ENCODE results near the gene TNS2.

TNS2 gene

GRCh38 chr12:53044896-53045695 is 4.8 kb upstream of the TNS2 start:
- DNase-seq = no peak

GRCh38 chr12:53045696-53046045 is 4.2 kb upstream of the TNS2 start:
- no peak for DNase-seq

- DNase-seq = peak; percentile 89
Measured at GRCh38 chr12:53046655-53047220, 3.1 kb upstream of the TNS2 start.

- DNase-seq = peak; percentile 89
Measured at GRCh38 chr12:53047221-53048032, 2.4 kb upstream of the TNS2 start.

- DNase-seq = no peak
Measured at GRCh38 chr12:53048033-53048779, 1.7 kb upstream of the TNS2 start.

GRCh38 chr12:53048780-53049401 is 974 bp upstream of the TNS2 start:
- no peak for DNase-seq

- DNase-seq = no peak
Measured at GRCh38 chr12:53050426-53051057, 677 bp downstream of the TNS2 start.

GRCh38 chr12:53051058-53051880 is 1.4 kb downstream of the TNS2 start:
- DNase-seq = no peak

GRCh38 chr12:53051881-53052412 is 2.1 kb downstream of the TNS2 start:
- DNase-seq = no peak

- DNase-seq = no peak
Measured at GRCh38 chr12:53052419-53053217, 2.8 kb downstream of the TNS2 start.

- DNase-seq = peak; percentile 89
Measured at GRCh38 chr12:53053218-53054111, 3.6 kb downstream of the TNS2 start.

- peak; percentile 99 for DNase-seq
Measured at GRCh38 chr12:53054112-53054878, 4.4 kb downstream of the TNS2 start.

GRCh38 chr12:53055471-53056266 is 5.8 kb downstream of the TNS2 start:
- no peak for DNase-seq

- no peak for DNase-seq
Measured at GRCh38 chr12:53056296-53056695, 6.4 kb downstream of the TNS2 start.

- DNase-seq = no peak
Measured at GRCh38 chr12:53056901-53057300, 7.0 kb downstream of the TNS2 start.

- DNase-seq = no peak
Measured at GRCh38 chr12:53057816-53058500, 8.1 kb downstream of the TNS2 start.
